ENCODE results near the gene GRK6. TPM values are rescaled to one million over a fixed set of nuclear protein-coding genes. Genes with fewer than 3 reads are reported as not detected.

GRK6 gene
- total and polyA plus RNA-seq, 2 of the 4 experiments (the other 2 are of a cell fraction): 25.3 to 30.1 TPM

DNA sequence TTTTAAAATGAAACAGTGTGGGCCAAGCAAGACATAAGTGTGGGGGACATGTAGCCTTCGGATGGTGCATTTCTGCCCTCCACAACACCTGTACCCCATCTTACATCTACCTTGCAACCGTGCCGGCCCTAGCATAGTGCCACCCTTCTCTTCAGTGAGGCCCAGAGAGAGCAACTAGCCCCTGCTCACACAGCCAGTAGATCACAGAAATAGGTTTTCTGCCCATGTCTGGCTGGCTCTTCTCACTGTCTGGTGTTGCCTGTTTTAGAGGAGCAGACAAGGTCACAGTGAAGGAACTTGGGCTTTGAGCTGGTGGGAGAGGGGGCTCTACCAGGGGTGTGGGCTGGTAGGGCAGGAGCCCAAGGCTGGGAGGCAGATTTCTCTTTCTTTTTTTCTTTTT, 59.8 kb downstream of the GRK6 start:
- peaks cover 89% of the 10 kb centered on the region for H3K36me3 ChIP-seq (ENCODE audit: control insufficient read depth, insufficient read depth, low read length)
- no peak overlapping the region for H4K91ac ChIP-seq (ENCODE audit: insufficient read depth, low read depth, low read length)
- no peak for ATAC-seq (ENCODE audit: low read depth)

More for the DNA sequence above, 59.8 kb downstream of the GRK6 start:
- no peak for TF ChIP-seq BHLHE40 (IDR thresholded peaks at IDR 0.05; ENCODE audit: low read depth, low read length)
- TF ChIP-seq SMC3 (IDR thresholded peaks at IDR 0.05; ENCODE audit: low read depth, low read length): no peak
- TF ChIP-seq RFX5 (IDR thresholded peaks at IDR 0.05; ENCODE audit: low read depth, low read length): no peak
- no peak for TF ChIP-seq MAZ (IDR thresholded peaks at IDR 0.05; ENCODE audit: borderline replicate concordance, low read depth, low read length)
- TF ChIP-seq MXI1 (IDR thresholded peaks at IDR 0.05; ENCODE audit: borderline replicate concordance, low read depth, low read length): no peak
- TF ChIP-seq RCOR1 (IDR thresholded peaks at IDR 0.05; ENCODE audit: insufficient replicate concordance, low read length): no peak
- no peak for TF ChIP-seq NFE2L2 (IDR thresholded peaks at IDR 0.05; ENCODE audit: low read depth, low read length)
- no peak for TF ChIP-seq CEBPB (IDR thresholded peaks at IDR 0.05; ENCODE audit: low read depth, low read length)
- in situ Hi-C loops (cut with MboI; ENCODE audit: low sequenced_read_pairs) (no loop called here), intact Hi-C loops (cut with micrococcal nuclease) (no loop called here), dilution Hi-C loops (cut with HindIII; ENCODE audit: low sequenced_read_pairs, unreplicated experiment) (no loop called here)
- H3K23ac ChIP-seq (ENCODE audit: low read depth, low read length): peak overlapping the region; percentile 75; the same call in 1 of the 2 replicates
- H3K4me3 ChIP-seq (ENCODE audit: insufficient read depth, low read depth, low read length): no peak overlapping the region
- H4K20me1 ChIP-seq (ENCODE audit: insufficient read depth, low read length): peaks cover 96% of the 10 kb centered on the region
- ChIA-PET CTCF (no interaction called here), POLR2A (ENCODE audit: unreplicated experiment) (no interaction called here)
- H2AK9ac ChIP-seq (replicated peaks; ENCODE audit: low read depth, low read length, poor library complexity): peak overlapping the region; percentile 48
- H3K79me1 ChIP-seq (ENCODE audit: low read depth in 1 of 2, low read length in 2 of 2): peaks cover 47 to 89% of the 10 kb centered on the region in 2 experiments
- WGBS, 2 experiments (ENCODE audit: extremely low coverage in 2 of 2, insufficient read length in 1 of 2): no CpG with 5 or more reads among the region's 3 CpGs
- H3K4me2 ChIP-seq (ENCODE audit: low read depth, low read length): no peak overlapping the region
- no peak overlapping the region for H3K14ac ChIP-seq (replicated peaks; ENCODE audit: low read depth, low read length)
- H2BK15ac ChIP-seq (ENCODE audit: low read depth, low read length): no peak overlapping the region
- no peak overlapping the region for H4K5ac ChIP-seq (ENCODE audit: low read depth, low read length)
- no peak overlapping the region for H2BK20ac ChIP-seq (ENCODE audit: low read depth, low read length)
- H2AFZ ChIP-seq (replicated peaks; ENCODE audit: low read length, poor library complexity): no peak overlapping the region
- H3K27ac ChIP-seq (ENCODE audit: insufficient read depth, low read length): no peak overlapping the region; the same call in 1 of the 2 replicates
- BruUV-seq (replicated peaks): no TSS peak
- no peak overlapping the region for H3K9ac ChIP-seq (ENCODE audit: low read depth, low read length)
- H3K4me1 ChIP-seq (ENCODE audit: control insufficient read depth, insufficient read depth, low read length): peaks cover 13% of the 10 kb centered on the region; the same call in 1 of the 2 replicates
- no peak overlapping the region for H3K18ac ChIP-seq (ENCODE audit: low read depth, low read length)
- no peak overlapping the region for H2BK120ac ChIP-seq (ENCODE audit: low read depth, low read length)
- no peak for DNase-seq
- peaks cover 21% of the 10 kb centered on the region; the same call in 1 of the 2 replicates for H3K9me1 ChIP-seq (ENCODE audit: insufficient read depth, low read length)
- no peaks in the 10 kb centered on the region for H3K27me3 ChIP-seq (ENCODE audit: control insufficient read depth, insufficient read depth, low read length)
- no peak overlapping the region for H2BK5ac ChIP-seq (ENCODE audit: low read depth, low read length, poor library complexity, severe bottlenecking)
- H3K4ac ChIP-seq (ENCODE audit: low read depth, low read length): no peak overlapping the region
- H4K8ac ChIP-seq (ENCODE audit: low read depth in 2 of 2, low read length in 2 of 2): no peak overlapping the region
- no peak overlapping the region for H3K56ac ChIP-seq (ENCODE audit: extremely low read depth, insufficient read depth, low read length)
- no peaks in the 10 kb centered on the region for H3K9me3 ChIP-seq (ENCODE audit: control insufficient read depth, insufficient read depth, low read length)
- no peak overlapping the region for H2AK5ac ChIP-seq (ENCODE audit: low read depth, low read length)
